ENCODE results near the gene ATP1A1.

Gene ATP1A1

DNA sequence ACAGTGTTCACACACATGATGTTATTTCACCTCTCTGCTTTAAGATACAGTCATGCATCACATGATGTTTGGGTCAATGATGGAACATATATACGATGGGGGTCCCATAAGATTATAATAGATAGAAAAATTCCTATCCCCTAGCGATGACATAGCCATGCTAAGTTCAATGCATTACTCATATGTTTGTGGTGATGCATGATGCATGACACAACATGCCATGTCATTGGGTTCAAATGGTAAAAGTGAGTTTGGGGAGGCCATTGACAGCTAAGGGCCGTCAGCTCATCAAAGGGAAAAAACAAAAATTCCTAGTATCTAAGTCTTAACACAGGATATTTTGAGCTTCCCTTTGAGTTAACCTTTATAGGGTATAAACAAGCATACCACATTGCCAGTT, 73.6 kb downstream of the ATP1A1 start:
- no peak for DNase-seq

DNA sequence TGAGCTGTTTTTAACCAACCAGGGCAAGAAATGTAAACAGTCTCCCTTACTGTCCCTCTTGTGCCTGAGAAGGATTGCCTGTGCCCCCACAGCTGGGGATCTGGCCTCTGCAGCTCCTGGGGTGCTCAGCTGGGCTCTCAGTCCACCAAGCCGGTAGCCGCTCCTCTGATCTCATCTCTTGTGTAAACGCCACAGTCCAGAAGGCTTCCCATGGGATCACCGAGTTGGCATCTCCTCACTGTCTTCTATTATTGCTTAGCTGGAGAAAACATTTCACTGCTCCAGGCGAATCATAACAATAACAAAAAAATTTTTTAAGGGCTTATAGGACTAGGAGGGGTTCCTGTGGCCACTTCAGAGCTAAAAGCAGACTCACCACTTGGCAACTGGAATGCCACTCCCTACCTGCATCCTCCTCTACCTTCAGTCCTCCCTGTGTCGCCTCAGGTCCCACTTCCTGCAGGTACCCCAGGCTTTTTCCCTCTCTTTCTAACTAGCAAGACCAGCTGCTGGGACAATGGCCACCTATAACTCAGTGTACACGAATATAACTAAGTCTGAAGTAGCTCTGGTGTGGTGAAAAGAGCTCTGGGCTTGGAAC, 75.8 kb downstream of the ATP1A1 start:
- no peak for DNase-seq

DNA sequence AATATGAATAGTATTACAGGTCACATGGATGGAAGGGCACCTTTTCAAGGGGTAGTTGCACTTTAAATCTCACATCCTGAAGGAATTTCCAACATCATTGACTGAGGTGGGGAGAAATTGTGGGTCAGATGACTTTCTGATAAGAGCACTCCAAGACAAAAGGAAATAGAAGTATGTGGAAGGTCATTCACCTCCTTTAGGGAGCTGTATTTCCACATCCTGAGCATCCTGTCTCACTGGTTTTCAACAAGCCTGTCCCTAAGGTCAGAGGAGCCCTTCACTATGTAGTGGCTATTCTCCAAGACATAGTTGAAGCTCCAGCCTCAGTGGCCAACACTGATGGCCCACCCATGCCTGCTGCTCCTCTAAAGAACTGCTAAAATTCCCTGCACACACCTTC, 76.5 kb downstream of the ATP1A1 start:
- no peak for DNase-seq

DNA sequence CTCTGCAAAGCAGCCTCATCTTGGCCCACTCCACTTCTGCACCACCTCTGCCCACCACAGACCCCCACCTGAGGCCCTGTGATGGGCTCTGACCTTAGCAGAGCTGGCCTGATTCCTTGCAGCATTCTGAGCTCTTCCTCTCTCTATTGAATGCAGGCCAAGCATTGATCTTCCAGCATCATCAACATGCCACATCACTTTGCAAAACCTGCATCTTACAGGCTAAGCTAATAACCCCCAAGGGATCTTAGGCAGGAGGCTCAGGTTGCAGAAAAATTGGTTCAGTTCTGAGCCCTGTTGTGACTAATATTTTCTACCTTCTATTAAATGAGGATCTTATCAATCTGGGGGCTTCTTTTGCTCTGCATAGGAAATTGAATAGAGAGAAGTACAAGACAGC, 78.7 kb downstream of the ATP1A1 start:
- no peak for DNase-seq

DNA sequence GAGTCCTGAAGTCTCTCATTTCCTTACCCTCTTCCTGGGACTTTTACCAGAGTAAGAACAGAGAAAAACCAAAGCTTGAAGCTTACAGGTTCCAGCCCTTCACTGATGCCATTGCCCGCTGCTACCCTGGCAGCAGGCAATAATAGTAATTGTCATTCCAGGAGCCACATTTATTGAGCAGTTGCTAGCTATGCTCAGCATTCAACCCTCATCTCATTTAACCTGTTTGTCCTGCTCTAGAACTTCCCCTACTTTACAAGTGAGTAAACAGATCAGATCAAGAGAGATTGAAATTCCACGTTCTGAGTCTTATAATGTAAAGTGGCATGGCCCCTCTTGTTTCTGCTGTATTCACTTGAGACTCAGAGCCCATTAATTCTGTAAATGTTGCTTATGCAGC, 80.4 kb downstream of the ATP1A1 start:
- DNase-seq: no peak

DNA sequence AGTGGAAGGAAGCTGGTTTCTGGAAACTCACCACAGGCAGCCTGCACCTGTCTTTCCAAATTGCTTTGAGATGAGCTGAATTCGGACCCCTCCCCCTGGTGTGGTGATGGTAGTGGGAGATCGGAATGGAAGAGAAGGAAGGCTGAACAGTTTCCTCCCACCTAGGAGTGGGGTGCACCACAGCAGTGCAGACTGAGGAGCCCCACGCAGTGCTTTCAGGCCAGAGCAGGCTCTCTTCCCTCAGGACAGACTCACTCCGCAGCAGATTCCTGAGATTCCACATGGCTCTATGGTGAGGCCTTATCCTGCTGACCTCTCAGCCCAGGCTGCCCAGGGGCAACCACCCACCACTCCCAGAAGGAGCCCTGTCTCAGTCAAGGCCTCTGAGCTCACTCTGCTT, 80.9 kb downstream of the ATP1A1 start:
- DNase-seq: no peak

Measured in midbrain (tissue), 1 donor.